HepG2 (cell line): Measurements from ENCODE around the gene PGC. TPM values are rescaled to one million over a fixed set of nuclear protein-coding genes. Genes with fewer than 3 reads are reported as not detected.

Source experiments
- FOXA3 ChIP-seq: IDR thresholded peaks from 2 replicates; pipeline ENCODE4 v1.6.1; 2016; ENCODE audit warnings: missing genetic modification reagents, missing compliant biosample characterization
- KLF9 ChIP-seq: IDR thresholded peaks from 2 replicates; pipeline ENCODE4 v1.6.1; 2016; ENCODE audit warnings: low read depth
- MAFK ChIP-seq, 2 experiments: IDR thresholded peaks in 1 of 2; conservative IDR thresholded peaks in 1 of 2; 2 replicates each; pipeline ENCODE4 v1.6.1; 2011; ENCODE audit warnings: improper control_type of control experiment in 2 of 2, low read length in 2 of 2
- NRL ChIP-seq: sonication (generic); formaldehyde crosslinking; IDR thresholded peaks from 2 replicates; pipeline ENCODE4 v1.5.0; 2020; ENCODE audit warnings: missing genetic modification reagents, mild to moderate bottlenecking, moderate library complexity, borderline replicate concordance
- RAD21 ChIP-seq: fragments of 450-650 bp; formaldehyde crosslinking; IDR thresholded peaks from 2 replicates; pipeline ENCODE4 v1.5.0; 2020; ENCODE audit warnings: mild to moderate bottlenecking
- SKI ChIP-seq: fragments of 450-650 bp; IDR thresholded peaks from one replicate; pipeline ENCODE4 v1.6.1; 2018; ENCODE audit warnings: mild to moderate bottlenecking; ENCODE audit not compliant: partially characterized antibody
- THAP11 ChIP-seq: IDR thresholded peaks from 2 replicates; pipeline ENCODE4 v1.6.1; 2016; ENCODE audit warnings: missing biosample characterization, missing genetic modification reagents
- ZNF567 ChIP-seq: sonication (generic); formaldehyde crosslinking; IDR thresholded peaks from 2 replicates; pipeline ENCODE4 v1.8.1; 2023; ENCODE audit warnings: mild to moderate bottlenecking, missing genetic modification reagents, borderline replicate concordance
- ZNF839 ChIP-seq: sonication (generic); formaldehyde crosslinking; IDR thresholded peaks from 2 replicates; pipeline ENCODE4 v1.4.0; 2020; ENCODE audit warnings: missing genetic modification reagents, mild to moderate bottlenecking, borderline replicate concordance
- polyA plus RNA-seq, 8 experiments: library from polyadenylated mRNA; depleted of rRNA in 3 of 8; stranded (reverse) in 7 of 8; unstranded in 1 of 8; fragments of >200 nt; fragmentation: Illumina TruSeq in 4 of 8; extraction: Trizol in 4 of 8; gene quantifications; 2 replicates each; pipeline versions ENCODE4 v1.2.1 to v1.2.3, GENCODE V29; 2011 to 2016; ENCODE audit warnings: low read depth in 4 of 8, missing spikeins in 1 of 8, mixed read lengths in 1 of 8; ENCODE audit not compliant: insufficient read depth in 1 of 8
- total RNA-seq, 5 experiments: library from RNA; depleted of rRNA; stranded (reverse); fragments of >200 nt; fragmentation: Illumina TruSeq; extraction: Trizol; gene quantifications; 2 replicates each; pipeline ENCODE4 v1.2.3, GENCODE V29; 2016; ENCODE audit warnings: low read depth in 1 of 5
- TF ChIP-seq, protein P1 (sequence below): sonication (generic); formaldehyde crosslinking; conservative IDR thresholded peaks from 2 replicates; pipeline ENCODE4 v1.8.0; 2022; ENCODE audit warnings: missing genetic modification reagents
- TF ChIP-seq, protein P2 (sequence below): sonication (generic); formaldehyde crosslinking; IDR thresholded peaks from 2 replicates; pipeline ENCODE4 v1.4.0; 2020; ENCODE audit warnings: mild to moderate bottlenecking, low read depth, missing genetic modification reagents
- TF ChIP-seq, protein P3 (sequence below): sonication (generic); formaldehyde crosslinking; IDR thresholded peaks from 2 replicates; pipeline ENCODE4 v1.4.0; 2020; ENCODE audit warnings: missing genetic modification reagents
- TF ChIP-seq, protein P4 (sequence below): IDR thresholded peaks from 2 replicates; pipeline ENCODE4 v1.6.1; 2018; ENCODE audit warnings: missing genetic modification reagents, mild to moderate bottlenecking, missing compliant biosample characterization
- TF ChIP-seq, protein P5 (sequence below): sonication (generic); formaldehyde crosslinking; IDR thresholded peaks from 2 replicates; pipeline ENCODE4 v1.4.0; 2020; ENCODE audit warnings: missing genetic modification reagents

The PGC gene
- total and polyA plus RNA-seq, 2 of the 13 experiments (the other 11 are each of a cell fraction or from before 2014, with no cell fraction given): 426 to 502 TPM

DNA sequence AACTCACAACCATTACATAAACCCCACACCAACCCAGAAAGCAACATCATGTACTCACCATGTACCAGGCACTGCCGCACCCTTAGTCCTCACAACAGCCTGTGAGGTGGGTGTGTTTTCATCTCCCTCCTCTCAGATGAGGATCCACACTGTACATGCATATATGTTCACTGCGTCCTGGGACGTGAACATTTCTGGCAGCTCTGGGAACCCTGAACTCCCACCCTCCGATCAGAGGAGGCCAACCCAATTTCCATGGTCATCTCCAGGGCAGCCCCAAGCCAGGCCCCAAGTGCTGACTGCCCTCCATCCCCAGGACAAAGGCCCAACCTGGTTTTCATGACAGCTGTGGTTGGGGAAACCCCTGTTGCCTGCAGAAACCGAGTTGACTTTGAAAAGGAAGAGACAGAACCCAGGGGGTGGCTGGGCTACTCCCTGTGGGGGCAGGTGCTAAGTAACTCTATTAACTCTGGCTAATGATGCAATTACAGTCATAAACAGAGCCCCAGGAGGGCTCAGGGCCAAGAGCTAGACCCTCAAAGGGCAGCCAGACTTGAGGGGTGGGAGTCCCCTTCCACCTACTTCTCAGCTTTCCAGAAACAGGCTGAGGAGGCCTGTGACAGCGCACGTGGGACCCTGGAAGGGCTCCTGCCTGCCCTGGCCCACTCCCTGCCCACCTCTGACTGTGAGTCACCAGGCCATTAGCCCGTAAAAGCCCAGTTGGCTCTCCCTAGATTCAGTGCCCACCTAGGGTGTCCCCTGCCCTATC is 14.4 kb downstream of the PGC start (continued):
- TF ChIP-seq NRL (no peak), KLF9 (CRISPR knock-in tag) (no peak), THAP11 (no peak), MAFK (conservative IDR thresholded peaks at IDR 0.05 in 1 of 2, IDR thresholded peaks at IDR 0.05 in 1 of 2; ENCODE audit: low read length in 2 of 2) (no peak), ZNF567 (CRISPR knock-in tag) (0 out of 2 replicates have a peak, but pooled peaks have one; percentile 34), SKI (no peak), ZNF839 (CRISPR knock-in tag) (0 out of 2 replicates have a peak, but pooled peaks have one; percentile 28), FOXA3 (CRISPR knock-in tag) (no peak), RAD21 (no peak)
- TF ChIP-seq, protein P1, sequence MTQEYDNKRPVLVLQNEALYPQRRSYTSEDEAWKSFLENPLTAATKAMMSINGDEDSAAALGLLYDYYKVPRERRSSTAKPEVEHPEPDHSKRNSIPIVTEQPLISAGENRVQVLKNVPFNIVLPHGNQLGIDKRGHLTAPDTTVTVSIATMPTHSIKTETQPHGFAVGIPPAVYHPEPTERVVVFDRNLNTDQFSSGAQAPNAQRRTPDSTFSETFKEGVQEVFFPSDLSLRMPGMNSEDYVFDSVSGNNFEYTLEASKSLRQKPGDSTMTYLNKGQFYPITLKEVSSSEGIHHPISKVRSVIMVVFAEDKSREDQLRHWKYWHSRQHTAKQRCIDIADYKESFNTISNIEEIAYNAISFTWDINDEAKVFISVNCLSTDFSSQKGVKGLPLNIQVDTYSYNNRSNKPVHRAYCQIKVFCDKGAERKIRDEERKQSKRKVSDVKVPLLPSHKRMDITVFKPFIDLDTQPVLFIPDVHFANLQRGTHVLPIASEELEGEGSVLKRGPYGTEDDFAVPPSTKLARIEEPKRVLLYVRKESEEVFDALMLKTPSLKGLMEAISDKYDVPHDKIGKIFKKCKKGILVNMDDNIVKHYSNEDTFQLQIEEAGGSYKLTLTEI (CRISPR knock-in tag): no peak
- TF ChIP-seq, protein P2, sequence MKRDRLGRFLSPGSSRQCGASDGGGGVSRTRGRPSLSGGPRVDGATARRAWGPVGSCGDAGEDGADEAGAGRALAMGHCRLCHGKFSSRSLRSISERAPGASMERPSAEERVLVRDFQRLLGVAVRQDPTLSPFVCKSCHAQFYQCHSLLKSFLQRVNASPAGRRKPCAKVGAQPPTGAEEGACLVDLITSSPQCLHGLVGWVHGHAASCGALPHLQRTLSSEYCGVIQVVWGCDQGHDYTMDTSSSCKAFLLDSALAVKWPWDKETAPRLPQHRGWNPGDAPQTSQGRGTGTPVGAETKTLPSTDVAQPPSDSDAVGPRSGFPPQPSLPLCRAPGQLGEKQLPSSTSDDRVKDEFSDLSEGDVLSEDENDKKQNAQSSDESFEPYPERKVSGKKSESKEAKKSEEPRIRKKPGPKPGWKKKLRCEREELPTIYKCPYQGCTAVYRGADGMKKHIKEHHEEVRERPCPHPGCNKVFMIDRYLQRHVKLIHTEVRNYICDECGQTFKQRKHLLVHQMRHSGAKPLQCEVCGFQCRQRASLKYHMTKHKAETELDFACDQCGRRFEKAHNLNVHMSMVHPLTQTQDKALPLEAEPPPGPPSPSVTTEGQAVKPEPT (CRISPR knock-in tag): no peak
- TF ChIP-seq, protein P3, sequence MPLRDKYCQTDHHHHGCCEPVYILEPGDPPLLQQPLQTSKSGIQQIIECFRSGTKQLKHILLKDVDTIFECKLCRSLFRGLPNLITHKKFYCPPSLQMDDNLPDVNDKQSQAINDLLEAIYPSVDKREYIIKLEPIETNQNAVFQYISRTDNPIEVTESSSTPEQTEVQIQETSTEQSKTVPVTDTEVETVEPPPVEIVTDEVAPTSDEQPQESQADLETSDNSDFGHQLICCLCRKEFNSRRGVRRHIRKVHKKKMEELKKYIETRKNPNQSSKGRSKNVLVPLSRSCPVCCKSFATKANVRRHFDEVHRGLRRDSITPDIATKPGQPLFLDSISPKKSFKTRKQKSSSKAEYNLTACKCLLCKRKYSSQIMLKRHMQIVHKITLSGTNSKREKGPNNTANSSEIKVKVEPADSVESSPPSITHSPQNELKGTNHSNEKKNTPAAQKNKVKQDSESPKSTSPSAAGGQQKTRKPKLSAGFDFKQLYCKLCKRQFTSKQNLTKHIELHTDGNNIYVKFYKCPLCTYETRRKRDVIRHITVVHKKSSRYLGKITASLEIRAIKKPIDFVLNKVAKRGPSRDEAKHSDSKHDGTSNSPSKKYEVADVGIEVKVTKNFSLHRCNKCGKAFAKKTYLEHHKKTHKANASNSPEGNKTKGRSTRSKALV (CRISPR knock-in tag): no peak
- TF ChIP-seq, protein P4, sequence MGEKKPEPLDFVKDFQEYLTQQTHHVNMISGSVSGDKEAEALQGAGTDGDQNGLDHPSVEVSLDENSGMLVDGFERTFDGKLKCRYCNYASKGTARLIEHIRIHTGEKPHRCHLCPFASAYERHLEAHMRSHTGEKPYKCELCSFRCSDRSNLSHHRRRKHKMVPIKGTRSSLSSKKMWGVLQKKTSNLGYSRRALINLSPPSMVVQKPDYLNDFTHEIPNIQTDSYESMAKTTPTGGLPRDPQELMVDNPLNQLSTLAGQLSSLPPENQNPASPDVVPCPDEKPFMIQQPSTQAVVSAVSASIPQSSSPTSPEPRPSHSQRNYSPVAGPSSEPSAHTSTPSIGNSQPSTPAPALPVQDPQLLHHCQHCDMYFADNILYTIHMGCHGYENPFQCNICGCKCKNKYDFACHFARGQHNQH (CRISPR knock-in tag): 0 out of 2 replicates have a peak, but pooled peaks have one; percentile 2
- TF ChIP-seq, protein P5, sequence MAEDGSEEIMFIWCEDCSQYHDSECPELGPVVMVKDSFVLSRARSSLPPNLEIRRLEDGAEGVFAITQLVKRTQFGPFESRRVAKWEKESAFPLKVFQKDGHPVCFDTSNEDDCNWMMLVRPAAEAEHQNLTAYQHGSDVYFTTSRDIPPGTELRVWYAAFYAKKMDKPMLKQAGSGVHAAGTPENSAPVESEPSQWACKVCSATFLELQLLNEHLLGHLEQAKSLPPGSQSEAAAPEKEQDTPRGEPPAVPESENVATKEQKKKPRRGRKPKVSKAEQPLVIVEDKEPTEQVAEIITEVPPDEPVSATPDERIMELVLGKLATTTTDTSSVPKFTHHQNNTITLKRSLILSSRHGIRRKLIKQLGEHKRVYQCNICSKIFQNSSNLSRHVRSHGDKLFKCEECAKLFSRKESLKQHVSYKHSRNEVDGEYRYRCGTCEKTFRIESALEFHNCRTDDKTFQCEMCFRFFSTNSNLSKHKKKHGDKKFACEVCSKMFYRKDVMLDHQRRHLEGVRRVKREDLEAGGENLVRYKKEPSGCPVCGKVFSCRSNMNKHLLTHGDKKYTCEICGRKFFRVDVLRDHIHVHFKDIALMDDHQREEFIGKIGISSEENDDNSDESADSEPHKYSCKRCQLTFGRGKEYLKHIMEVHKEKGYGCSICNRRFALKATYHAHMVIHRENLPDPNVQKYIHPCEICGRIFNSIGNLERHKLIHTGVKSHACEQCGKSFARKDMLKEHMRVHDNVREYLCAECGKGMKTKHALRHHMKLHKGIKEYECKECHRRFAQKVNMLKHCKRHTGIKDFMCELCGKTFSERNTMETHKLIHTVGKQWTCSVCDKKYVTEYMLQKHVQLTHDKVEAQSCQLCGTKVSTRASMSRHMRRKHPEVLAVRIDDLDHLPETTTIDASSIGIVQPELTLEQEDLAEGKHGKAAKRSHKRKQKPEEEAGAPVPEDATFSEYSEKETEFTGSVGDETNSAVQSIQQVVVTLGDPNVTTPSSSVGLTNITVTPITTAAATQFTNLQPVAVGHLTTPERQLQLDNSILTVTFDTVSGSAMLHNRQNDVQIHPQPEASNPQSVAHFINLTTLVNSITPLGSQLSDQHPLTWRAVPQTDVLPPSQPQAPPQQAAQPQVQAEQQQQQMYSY (CRISPR knock-in tag): peak; percentile 84; the same call in 1 of the 2 replicates
